WTC11 (cell line): ENCODE results near the gene TCEAL5.

Source experiments
- AFF4 ChIP-seq: sonication (generic); formaldehyde crosslinking; IDR thresholded peaks from 2 replicates; pipeline ENCODE4 v1.8.1; 2023; ENCODE audit warnings: mild to moderate bottlenecking, missing genetic modification reagents, borderline replicate concordance
- ATF1 ChIP-seq: sonication (generic); formaldehyde crosslinking; IDR thresholded peaks from 2 replicates; pipeline ENCODE4 v1.8.1; 2023; ENCODE audit warnings: mild to moderate bottlenecking, moderate library complexity, missing genetic modification reagents
- ATF2 ChIP-seq: sonication (generic); formaldehyde crosslinking; IDR thresholded peaks from 2 replicates; pipeline ENCODE4 v1.8.1; 2022; ENCODE audit warnings: low read depth, missing genetic modification reagents, borderline replicate concordance
- CBFB ChIP-seq: sonication (generic); formaldehyde crosslinking; IDR thresholded peaks from 2 replicates; pipeline ENCODE4 v1.8.1; 2022; ENCODE audit warnings: mild to moderate bottlenecking, low read depth, missing genetic modification reagents
- CTCF ChIP-seq: fragments of 200-600 bp; IDR thresholded peaks from 2 replicates; pipeline ENCODE4 v1.8.0; 2022; ENCODE audit warnings: antibody characterized with exemption
- E2F1 ChIP-seq: sonication (generic); formaldehyde crosslinking; IDR thresholded peaks from 2 replicates; pipeline ENCODE4 v1.8.0; 2022; ENCODE audit warnings: mild to moderate bottlenecking, missing genetic modification reagents
- E2F5 ChIP-seq: sonication (generic); formaldehyde crosslinking; IDR thresholded peaks from 2 replicates; pipeline ENCODE4 v1.8.1; 2022; ENCODE audit warnings: mild to moderate bottlenecking, moderate library complexity, missing genetic modification reagents
- ESRRA ChIP-seq: sonication (generic); formaldehyde crosslinking; IDR thresholded peaks from 2 replicates; pipeline ENCODE4 v1.8.1; 2022; ENCODE audit warnings: mild to moderate bottlenecking, missing genetic modification reagents, borderline replicate concordance
- HMGXB4 ChIP-seq: sonication (generic); formaldehyde crosslinking; IDR thresholded peaks from 2 replicates; pipeline ENCODE4 v1.8.1; 2023; ENCODE audit warnings: mild to moderate bottlenecking, moderate library complexity, missing genetic modification reagents
- JUN ChIP-seq: sonication (generic); formaldehyde crosslinking; IDR thresholded peaks from 2 replicates; pipeline ENCODE4 v1.8.0; 2023; ENCODE audit warnings: mild to moderate bottlenecking, missing genetic modification reagents
- PRRX2 ChIP-seq: fragments of 250-450 bp; sonication (Bioruptor Pico); IDR thresholded peaks from 2 replicates; pipeline ENCODE4 v1.8.0; 2021; ENCODE audit warnings: mild to moderate bottlenecking
- RORB ChIP-seq: fragments of 250-450 bp; sonication (Bioruptor Pico); IDR thresholded peaks from 2 replicates; pipeline ENCODE4 v1.9.0; 2021; ENCODE audit warnings: mild to moderate bottlenecking
- ZNF281 ChIP-seq: sonication (generic); formaldehyde crosslinking; IDR thresholded peaks from 2 replicates; pipeline ENCODE4 v1.8.0; 2023; ENCODE audit warnings: mild to moderate bottlenecking, missing genetic modification reagents

- no peak for TF ChIP-seq CTCF
- no peak for TF ChIP-seq JUN (CRISPR knock-in tag)
- no peak for TF ChIP-seq AFF4 (CRISPR knock-in tag)
- TF ChIP-seq ATF1, result no peak
- TF ChIP-seq ESRRA (CRISPR knock-in tag), result no peak
- no peak for TF ChIP-seq HMGXB4 (CRISPR knock-in tag)
- TF ChIP-seq PRRX2 (CRISPR knock-in tag), result no peak
- no peak for TF ChIP-seq CBFB (CRISPR knock-in tag)
- TF ChIP-seq E2F1 (CRISPR knock-in tag), result no peak
- TF ChIP-seq RORB (CRISPR knock-in tag), result no peak
- no peak for TF ChIP-seq E2F5 (CRISPR knock-in tag)
- no peak for TF ChIP-seq ZNF281 (CRISPR knock-in tag)
- TF ChIP-seq ATF2 (CRISPR knock-in tag), result no peak
Measured at GRCh38 chrX:103276581-103277002, at the start of gene TCEAL5.
